ENCODE results near the gene KIAA1755. TPM values are rescaled to one million over a fixed set of nuclear protein-coding genes. Genes with fewer than 3 reads are reported as not detected.

KIAA1755 gene
- total and polyA plus RNA-seq, 2 donors (not counting 1 experiment from before 2014, with no cell fraction given) = not detected

DNA sequence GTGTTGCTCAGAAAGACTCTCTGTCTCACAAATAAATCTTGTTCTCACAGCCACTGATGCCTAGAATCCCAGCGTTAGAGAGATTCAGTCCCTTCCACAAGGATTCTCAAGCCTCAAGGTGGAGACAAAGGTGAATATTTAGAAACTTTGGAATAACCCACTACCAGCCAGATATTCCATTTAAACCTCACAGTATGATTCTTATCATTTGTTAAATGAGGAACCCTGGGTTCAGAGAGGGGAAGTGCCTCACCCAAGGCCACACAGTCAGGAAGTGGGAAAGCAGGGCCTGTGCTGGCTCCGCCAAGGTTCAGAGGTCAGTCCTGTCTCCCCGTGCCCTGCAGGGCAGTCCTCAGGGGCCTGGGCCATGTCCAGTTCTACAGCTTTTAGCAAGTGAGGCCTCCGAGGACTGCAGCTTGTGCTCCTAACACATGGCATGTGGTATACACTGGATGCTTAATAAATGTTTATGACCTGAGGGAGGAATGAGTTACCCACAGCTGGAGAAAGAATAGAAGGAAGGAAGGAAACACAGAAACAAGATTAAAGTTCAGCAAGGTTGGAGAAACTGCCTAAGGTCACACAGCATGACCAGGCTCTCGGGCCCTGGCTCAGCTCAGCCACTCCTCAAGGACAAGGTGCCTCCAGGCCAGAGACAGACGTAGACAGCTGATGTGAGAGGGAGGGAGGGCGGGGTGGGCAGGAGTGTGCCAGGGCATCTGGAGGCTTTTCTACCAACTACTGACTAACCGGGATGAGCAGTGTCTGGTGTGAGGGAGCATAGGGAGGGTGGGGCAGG lies 91.5 kb downstream of the KIAA1755 start:
- Mint-ChIP-seq H3K27me3 (no peaks in the 10 kb centered on the region), H3K4me1 (peaks cover 27% of the 10 kb centered on the region), H3K27ac (peak overlapping the region; percentile 4), H3K9me3 (ENCODE audit: insufficient read depth) (no peaks in the 10 kb centered on the region), H3K4me3 (no peak overlapping the region)
- Histone ChIP-seq H3K9ac (ENCODE audit: low read length) (no peak overlapping the region), H3K4me2 (replicated peaks; ENCODE audit: low read depth, low read length, poor library complexity, severe bottlenecking) (peak overlapping the region; percentile 26), H3K4me3 (ENCODE audit: control extremely low read depth in 1 of 5, extremely low read depth in 1 of 5, insufficient read depth in 1 of 5, low read depth in 2 of 5, low read length in 4 of 5) (no peak overlapping the region), H3K27ac (ENCODE audit: low read length in 2 of 2) (peak overlapping the region in 1 of 2 donors; percentile 6), H3K4me1 (ENCODE audit: control insufficient read depth in 2 of 2, insufficient read depth in 2 of 2, low read length in 2 of 2) (peaks cover 18 to 28% of the 10 kb centered on the region in 2 donors), H3K79me2 (ENCODE audit: control insufficient read depth, insufficient read depth, low read length) (no peaks in the 10 kb centered on the region), H3K36me3 (replicated peaks in 1 of 2; ENCODE audit: control extremely low read depth in 1 of 2, control insufficient read depth in 1 of 2, extremely low read depth in 1 of 2, insufficient read depth in 2 of 2, low read length in 1 of 2) (no peaks in the 10 kb centered on the region), H4K20me1 (ENCODE audit: control insufficient read depth, insufficient read depth, low read length, poor library complexity, severe bottlenecking) (no peaks in the 10 kb centered on the region), H2AFZ (ENCODE audit: insufficient read depth, low read depth, low read length, poor library complexity, severe bottlenecking) (peak overlapping the region; percentile 39), H3K27me3 (replicated peaks in 1 of 4; ENCODE audit: control extremely low read depth in 1 of 4, control insufficient read depth in 3 of 4, insufficient read depth in 4 of 4, low read length in 3 of 4) (peaks cover 0 to 7% (median 0%) of the 10 kb centered on the region in 4 experiments), H3K9me3 (ENCODE audit: control extremely low read depth in 1 of 3, control insufficient read depth in 2 of 3, insufficient read depth in 1 of 3, low read length in 2 of 3) (peaks cover 0 to 4% (median 0%) of the 10 kb centered on the region in 3 donors)
- ATAC-seq (ENCODE audit: low read depth) = no peak
- ChIA-PET CTCF (interaction anchor here (1.2 to 6.1 kb wide), 4 partner anchors 53 to 111 kb away, joined by 5 to 74 read pairs (median 65); no protein-coding TSS in a partner anchor), POLR2A (no interaction called here)
- TF ChIP-seq, protein P1, sequence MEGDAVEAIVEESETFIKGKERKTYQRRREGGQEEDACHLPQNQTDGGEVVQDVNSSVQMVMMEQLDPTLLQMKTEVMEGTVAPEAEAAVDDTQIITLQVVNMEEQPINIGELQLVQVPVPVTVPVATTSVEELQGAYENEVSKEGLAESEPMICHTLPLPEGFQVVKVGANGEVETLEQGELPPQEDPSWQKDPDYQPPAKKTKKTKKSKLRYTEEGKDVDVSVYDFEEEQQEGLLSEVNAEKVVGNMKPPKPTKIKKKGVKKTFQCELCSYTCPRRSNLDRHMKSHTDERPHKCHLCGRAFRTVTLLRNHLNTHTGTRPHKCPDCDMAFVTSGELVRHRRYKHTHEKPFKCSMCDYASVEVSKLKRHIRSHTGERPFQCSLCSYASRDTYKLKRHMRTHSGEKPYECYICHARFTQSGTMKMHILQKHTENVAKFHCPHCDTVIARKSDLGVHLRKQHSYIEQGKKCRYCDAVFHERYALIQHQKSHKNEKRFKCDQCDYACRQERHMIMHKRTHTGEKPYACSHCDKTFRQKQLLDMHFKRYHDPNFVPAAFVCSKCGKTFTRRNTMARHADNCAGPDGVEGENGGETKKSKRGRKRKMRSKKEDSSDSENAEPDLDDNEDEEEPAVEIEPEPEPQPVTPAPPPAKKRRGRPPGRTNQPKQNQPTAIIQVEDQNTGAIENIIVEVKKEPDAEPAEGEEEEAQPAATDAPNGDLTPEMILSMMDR (IDR thresholded peaks at IDR 0.05) = no peak
- TF ChIP-seq EZH2 (IDR thresholded peaks at IDR 0.05; ENCODE audit: borderline replicate concordance, insufficient read depth, low read depth, low read length, poor library complexity, severe bottlenecking) = no peak
- 46% methylated on average over 4 of the region's 8 CpGs for WGBS (ENCODE audit: insufficient coverage)
- no peak for DNase-seq
- intact Hi-C loops (cut with micrococcal nuclease) = no loop called here
